Activated naive CD4-positive, alpha-beta T cell treated with anti-CD3 and anti-CD28 coated beads, Interleukin-2, amount 50 U/mL, for 72 hours (primary cell): ENCODE data around the gene EIF2AK3. TPM values are rescaled to one million over a fixed set of nuclear protein-coding genes. Genes with fewer than 3 reads are reported as not detected.
"Not testable (repeated sequence)": the region's sequence is repeated elsewhere in the genome, so short reads cannot be mapped to it uniquely, and the experiment has no call there.

Experiments
- ATAC-seq, 2 donors: fragments of 150-1000 bp; cut with Tn5 transposase; 2 replicates each; pipeline ENCODE4 v1.10.0; 2021; ENCODE audit warnings: mild to moderate bottlenecking in 2 of 2, moderate library complexity in 2 of 2
- DNase-seq, 2 donors: peaks; one replicate each; pipeline ENCODE4 v3.0.0; 2021 to 2022; ENCODE audit warnings: low spot score in 2 of 2
- H3K27ac Mint-ChIP-seq, 2 donors: one replicate each; pipeline ENCODE4 v1.8.0; 2022; ENCODE audit warnings: mild to moderate bottlenecking in 2 of 2, mixed read lengths in 2 of 2
- H3K36me3 Mint-ChIP-seq, 2 donors: one replicate each; pipeline ENCODE4 v1.8.0; 2022; ENCODE audit warnings: mixed read lengths in 2 of 2
- H3K9me3 Mint-ChIP-seq, 2 donors: one replicate each; pipeline ENCODE4 v1.8.0; 2022; ENCODE audit warnings: mixed read lengths in 2 of 2
- total RNA-seq, 2 donors: library from RNA; stranded (reverse); gene quantifications; one replicate each; pipeline ENCODE4 v1.2.3, GENCODE V29; 2022

Gene EIF2AK3
- total RNA-seq, 2 donors from 2014 or later = 15.0 to 16.1 TPM

GRCh38 chr2:88575630-88576029, 51.6 kb downstream of the EIF2AK3 start:
- Mint-ChIP-seq H3K27ac (no peak overlapping the region), H3K36me3 (peaks cover 10 to 23% of the 10 kb centered on the region in 2 donors), H3K9me3 (no peaks in the 10 kb centered on the region)
- DNase-seq = no peak
- ATAC-seq = no peak

GRCh38 chr2:88575051-88575450, 52.2 kb downstream of the EIF2AK3 start:
- DNase-seq (no peak), ATAC-seq (no peak)
- no peaks in the 10 kb centered on the region for H3K9me3 Mint-ChIP-seq
- no peak overlapping the region for H3K27ac Mint-ChIP-seq
- H3K36me3 Mint-ChIP-seq = peaks cover 10 to 18% of the 10 kb centered on the region in 2 donors

- Mint-ChIP-seq H3K36me3 (peaks cover 10 to 15% of the 10 kb centered on the region in 2 donors), H3K27ac (no peak overlapping the region), H3K9me3 (no peaks in the 10 kb centered on the region)
- no peak for DNase-seq
- ATAC-seq = peak in 1 of 2 donors; percentile 81
Observed at GRCh38 chr2:88574445-88574844, 52.8 kb downstream of the EIF2AK3 start.

- no peak for DNase-seq
- H3K36me3 Mint-ChIP-seq = no peaks in the 10 kb centered on the region
- H3K9me3 Mint-ChIP-seq = no peaks in the 10 kb centered on the region
- H3K27ac Mint-ChIP-seq = no peak overlapping the region
- ATAC-seq = no peak
Observed at GRCh38 chr2:88568179-88568578, 59.1 kb downstream of the EIF2AK3 start.

- H3K9me3 Mint-ChIP-seq = no peaks in the 10 kb centered on the region
- H3K27ac Mint-ChIP-seq = no peak overlapping the region
- peaks cover 0 to 9% of the 10 kb centered on the region in 2 donors for H3K36me3 Mint-ChIP-seq
- ATAC-seq (no peak), DNase-seq (no peak)
Observed at GRCh38 chr2:88564402-88564801, 62.9 kb downstream of the EIF2AK3 start.

GRCh38 chr2:88563129-88563528, 64.1 kb downstream of the EIF2AK3 start:
- peaks cover 0 to 9% of the 10 kb centered on the region in 2 donors for H3K36me3 Mint-ChIP-seq
- no peak for DNase-seq
- H3K9me3 Mint-ChIP-seq = no peaks in the 10 kb centered on the region
- ATAC-seq = no peak
- H3K27ac Mint-ChIP-seq = no peak overlapping the region

- H3K9me3 Mint-ChIP-seq = no peaks in the 10 kb centered on the region
- no peak for DNase-seq
- H3K36me3 Mint-ChIP-seq = peaks cover 0 to 9% of the 10 kb centered on the region in 2 donors
- peak overlapping the region in 1 of 2 donors; percentile 44 for H3K27ac Mint-ChIP-seq
- no peak for ATAC-seq
Observed at GRCh38 chr2:88561646-88562388, 65.4 kb downstream of the EIF2AK3 start.

GRCh38 chr2:88560619-88561307, 66.5 kb downstream of the EIF2AK3 start:
- Mint-ChIP-seq H3K9me3 (no peaks in the 10 kb centered on the region), H3K36me3 (peaks cover 0 to 9% of the 10 kb centered on the region in 2 donors), H3K27ac (peak overlapping the region in 1 of 2 donors; percentile 51)
- ATAC-seq = no peak
- no peak for DNase-seq

GRCh38 chr2:88557290-88557689, 70.0 kb downstream of the EIF2AK3 start:
- DNase-seq = no peak
- H3K36me3 Mint-ChIP-seq = peaks cover 0 to 9% of the 10 kb centered on the region in 2 donors
- no peak overlapping the region for H3K27ac Mint-ChIP-seq
- no peak for ATAC-seq
- no peaks in the 10 kb centered on the region for H3K9me3 Mint-ChIP-seq

GRCh38 chr2:88556026-88556425, 71.2 kb downstream of the EIF2AK3 start:
- DNase-seq (no peak), ATAC-seq (no peak)
- H3K9me3 Mint-ChIP-seq = no peaks in the 10 kb centered on the region
- peaks cover 0 to 8% of the 10 kb centered on the region in 2 donors for H3K36me3 Mint-ChIP-seq
- peak overlapping the region in 1 of 2 donors; percentile 50 for H3K27ac Mint-ChIP-seq

GRCh38 chr2:88554189-88554588, 73.1 kb downstream of the EIF2AK3 start:
- DNase-seq (no peak), ATAC-seq (no peak)
- H3K9me3 Mint-ChIP-seq = no peaks in the 10 kb centered on the region
- no peaks in the 10 kb centered on the region for H3K36me3 Mint-ChIP-seq
- H3K27ac Mint-ChIP-seq = no peak overlapping the region

GRCh38 chr2:88549616-88550292, 77.5 kb downstream of the EIF2AK3 start:
- Mint-ChIP-seq H3K9me3 (no peaks in the 10 kb centered on the region), H3K27ac (no peak overlapping the region), H3K36me3 (no peaks in the 10 kb centered on the region)
- DNase-seq (no peak), ATAC-seq (no peak)

GRCh38 chr2:88546291-88546690, 81.0 kb downstream of the EIF2AK3 start:
- not testable (repeated sequence) for H3K9me3 Mint-ChIP-seq, H3K27ac Mint-ChIP-seq, ATAC-seq

GRCh38 chr2:88545118-88545517, 82.1 kb downstream of the EIF2AK3 start:
- Mint-ChIP-seq H3K27ac (no peak overlapping the region), H3K9me3 (peaks cover 0 to 4% of the 10 kb centered on the region in 2 donors), H3K36me3 (peaks cover 4 to 5% of the 10 kb centered on the region in 2 donors)
- DNase-seq (no peak), ATAC-seq (peak in 1 of 2 donors; percentile 63)

More at GRCh38 chr2:88546291-88546690, 81.0 kb downstream of the EIF2AK3 start:
- H3K36me3 Mint-ChIP-seq, DNase-seq: not testable (repeated sequence)

GRCh38 chr2:88543541-88544057, 83.7 kb downstream of the EIF2AK3 start:
- H3K27ac Mint-ChIP-seq = no peak overlapping the region
- DNase-seq = no peak
- no peak for ATAC-seq
- peaks cover 0 to 4% of the 10 kb centered on the region in 2 donors for H3K9me3 Mint-ChIP-seq
- H3K36me3 Mint-ChIP-seq = peaks cover 4 to 5% of the 10 kb centered on the region in 2 donors

- ATAC-seq = no peak
- no peak overlapping the region for H3K27ac Mint-ChIP-seq
- no peak for DNase-seq
- H3K9me3 Mint-ChIP-seq = peaks cover 0 to 4% of the 10 kb centered on the region in 2 donors
- H3K36me3 Mint-ChIP-seq = peaks cover 4 to 5% of the 10 kb centered on the region in 2 donors
Observed at GRCh38 chr2:88542668-88543067, 84.6 kb downstream of the EIF2AK3 start.

GRCh38 chr2:88540346-88540745, 86.9 kb downstream of the EIF2AK3 start:
- H3K27ac Mint-ChIP-seq = no peak overlapping the region
- ATAC-seq = no peak

More at GRCh38 chr2:88540346-88540745, 86.9 kb downstream of the EIF2AK3 start:
- no peak for DNase-seq
- Mint-ChIP-seq H3K9me3 (peaks cover 0 to 4% of the 10 kb centered on the region in 2 donors), H3K36me3 (peaks cover 4 to 5% of the 10 kb centered on the region in 2 donors)
